HG02981 (cell line): ENCODE data around the gene FOLR3.
"Not testable (repeated sequence)": the region's sequence is repeated elsewhere in the genome, so short reads cannot be mapped to it uniquely, and the experiment has no call there.

ENCODE experiments used
- ATAC-seq: cut with Tn5 transposase; IDR thresholded peaks from one replicate; pipeline ENCODE4 v1.9.1; 2021; ENCODE audit warnings: mild to moderate bottlenecking, moderate library complexity; ENCODE audit not compliant: unreplicated experiment

FOLR3 gene

DNA sequence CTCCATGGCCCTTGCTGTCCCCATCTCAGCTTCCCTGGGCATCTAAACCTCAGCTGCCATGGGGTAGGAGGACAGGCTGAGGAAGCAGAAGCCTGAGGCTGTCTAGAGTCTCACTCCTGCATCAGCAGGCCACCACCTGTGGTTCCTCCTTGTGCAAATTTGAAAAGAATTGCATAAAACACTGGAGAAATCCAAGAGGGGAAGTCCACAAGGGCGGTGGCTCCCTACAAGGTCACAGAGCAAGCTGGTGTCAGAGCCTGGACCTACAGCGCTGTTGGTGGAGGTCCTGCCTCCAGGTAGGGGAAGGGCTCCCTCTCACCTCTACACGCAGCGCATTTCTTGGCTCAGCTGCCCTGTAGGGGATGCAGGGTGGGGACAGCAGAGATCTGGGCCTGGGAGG is at the start of gene FOLR3:
Gene FOLR3, plus strand, starts transcription at position 253 of the 400 bp plus-strand sequence. CDS start 228 bp downstream, outside the sequence.
- not testable (repeated sequence) for ATAC-seq

DNA sequence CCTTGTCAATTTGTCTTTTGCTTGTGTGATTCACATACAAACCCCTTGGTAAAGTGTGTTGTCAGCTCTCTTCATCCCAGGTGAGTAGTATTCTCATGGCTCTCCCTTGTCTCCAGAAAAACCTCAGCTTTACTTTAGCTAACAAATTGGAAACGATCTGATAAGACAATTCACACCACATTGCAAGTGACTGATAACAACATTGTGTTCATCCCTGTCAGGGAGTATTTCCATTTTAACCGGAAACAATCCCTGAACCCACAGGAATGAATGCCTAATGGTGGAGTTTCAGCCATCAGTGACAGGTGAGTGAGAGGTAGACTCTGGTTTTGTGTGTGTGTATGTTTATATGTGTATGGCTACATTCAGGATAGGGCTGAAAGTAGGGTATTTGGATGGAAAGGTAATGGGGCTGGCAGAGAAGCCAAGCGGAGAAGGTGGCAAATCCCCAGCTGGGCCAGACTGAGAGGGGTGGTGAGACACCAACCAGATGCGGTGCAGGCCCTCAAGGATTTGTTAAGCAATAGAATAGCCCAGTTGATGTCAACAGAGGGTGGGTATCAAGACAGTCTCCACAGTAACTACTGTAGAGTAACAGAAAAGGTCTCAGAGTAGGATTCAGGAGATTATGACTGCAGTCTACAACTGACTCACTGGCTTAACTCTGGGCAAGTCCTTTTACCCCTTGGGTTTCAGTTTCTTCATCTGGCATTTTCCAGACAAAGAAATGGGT is 47.3 kb upstream of the FOLR3 start:
- no peak for ATAC-seq

DNA sequence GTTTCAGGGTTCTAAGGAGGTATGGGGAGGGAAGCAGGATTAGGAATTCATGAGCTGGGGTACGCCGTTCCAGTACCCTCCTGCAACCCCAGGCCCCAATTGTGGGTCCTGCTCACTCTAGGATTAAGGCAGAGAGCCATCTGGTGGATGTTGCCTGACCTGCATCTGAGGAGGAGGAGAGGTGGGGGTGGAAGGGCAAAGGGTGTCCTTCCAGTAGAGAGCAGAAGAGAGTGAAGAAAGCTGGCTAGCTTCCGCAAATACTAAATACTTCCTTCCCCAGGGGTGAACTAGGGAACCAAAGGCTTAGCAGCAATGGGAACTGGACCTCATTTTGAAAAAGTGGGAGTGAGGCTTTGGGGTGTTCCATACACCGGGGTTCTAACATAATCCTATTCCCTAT is 44.2 kb upstream of the FOLR3 start:
- peak; percentile 63 for ATAC-seq

DNA sequence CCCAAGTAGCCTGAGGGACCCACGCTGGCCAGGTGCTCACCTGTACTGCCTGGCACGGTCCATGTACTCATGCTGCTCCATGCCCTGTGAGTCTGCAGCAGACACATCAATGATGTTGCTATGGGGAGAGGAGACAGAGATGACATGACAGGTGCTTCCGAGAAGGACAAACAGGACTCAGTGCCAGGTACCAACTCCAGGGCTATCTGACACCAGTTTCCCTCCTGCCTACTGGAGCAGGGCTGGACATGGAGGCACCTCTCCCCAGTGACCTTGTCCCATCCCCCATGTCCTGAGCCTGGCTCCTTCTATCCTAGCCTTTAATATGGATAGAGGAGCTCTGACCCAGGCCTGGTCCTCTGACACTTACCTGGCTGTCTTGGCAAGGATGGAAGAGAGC is 36.8 kb upstream of the FOLR3 start:
- no peak for ATAC-seq

DNA sequence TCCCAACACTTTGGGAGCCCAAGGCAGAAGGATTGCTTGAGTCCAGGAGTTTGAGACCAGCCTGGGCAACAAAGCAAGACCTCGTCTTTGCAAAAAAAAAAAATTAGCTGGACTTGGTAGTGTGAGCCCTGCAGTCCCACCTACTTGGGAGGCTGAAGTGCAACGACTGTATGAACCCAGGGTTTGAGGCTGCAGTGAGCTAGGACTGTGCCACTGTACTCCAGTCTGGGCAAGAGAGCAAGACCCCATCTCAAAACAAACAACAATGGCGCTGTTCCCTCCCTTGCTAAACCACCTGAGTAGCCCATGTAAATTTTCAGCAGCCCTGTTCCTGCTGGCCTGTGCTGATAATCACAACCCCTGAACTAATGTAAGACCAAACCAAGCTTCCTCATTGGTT is 35.5 kb upstream of the FOLR3 start:
- no peak for ATAC-seq

GRCh38 chr11:72100462-72100861 is 35.1 kb upstream of the FOLR3 start:
- ATAC-seq = no peak

GRCh38 chr11:72102162-72102561 is 33.4 kb upstream of the FOLR3 start:
- ATAC-seq = no peak

- no peak for ATAC-seq
Measured at GRCh38 chr11:72102631-72102945, 32.9 kb upstream of the FOLR3 start.

GRCh38 chr11:72102946-72103753 is 32.4 kb upstream of the FOLR3 start, which contains the start of gene LAMTOR1:
LAMTOR1 (minus strand) TSS chr11:72103297; CDS start chr11:72103224, 73 bp downstream.
- peak; percentile 91 for ATAC-seq

GRCh38 chr11:72103754-72104167 is 31.8 kb upstream of the FOLR3 start:
- ATAC-seq = no peak

- no peak for ATAC-seq
Measured at GRCh38 chr11:72105888-72106287, 29.6 kb upstream of the FOLR3 start, which contains the start of gene TOMT. TOMT (plus strand) TSS chr11:72105924; CDS start chr11:72105952, 28 bp downstream.

DNA sequence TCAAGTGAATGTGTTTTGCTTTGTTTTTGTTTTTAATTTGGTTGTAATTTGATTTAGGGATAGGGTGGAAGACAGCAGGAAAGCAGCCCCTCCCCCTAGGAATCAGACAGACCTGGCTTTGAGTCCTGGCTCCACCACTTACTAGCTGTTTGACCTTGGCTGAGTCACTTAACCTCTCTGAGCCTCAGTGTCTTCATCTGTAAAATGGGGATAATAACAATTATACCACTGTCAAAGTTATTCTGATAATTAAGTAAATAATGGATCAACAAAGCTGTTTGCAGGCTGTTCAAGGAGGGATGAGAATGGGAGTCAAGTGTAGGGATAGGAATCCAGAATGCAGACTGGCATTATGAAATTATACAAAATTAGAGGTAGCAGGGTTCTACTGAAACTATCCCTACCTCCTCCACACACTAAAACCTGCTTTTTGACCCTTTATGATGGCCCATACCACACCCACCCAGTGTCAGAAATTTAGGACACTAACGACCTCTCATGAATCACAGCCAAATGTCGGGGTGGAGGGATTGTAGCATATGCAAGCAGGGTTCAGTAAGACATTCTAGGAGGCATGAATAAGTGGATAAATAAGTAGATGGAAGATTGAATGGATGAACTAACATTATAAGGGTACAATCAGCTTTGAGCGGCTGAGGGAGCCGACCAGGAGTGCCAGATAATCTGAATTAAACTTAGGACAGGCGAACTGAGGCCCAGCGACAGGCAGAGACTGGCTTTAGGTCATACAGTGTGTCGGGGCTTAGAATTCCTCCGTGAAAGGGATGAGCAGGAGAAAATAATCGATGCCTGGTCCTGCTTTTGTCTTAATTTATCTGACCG is 24.0 kb upstream of the FOLR3 start:
- peak; percentile 4 for ATAC-seq

DNA sequence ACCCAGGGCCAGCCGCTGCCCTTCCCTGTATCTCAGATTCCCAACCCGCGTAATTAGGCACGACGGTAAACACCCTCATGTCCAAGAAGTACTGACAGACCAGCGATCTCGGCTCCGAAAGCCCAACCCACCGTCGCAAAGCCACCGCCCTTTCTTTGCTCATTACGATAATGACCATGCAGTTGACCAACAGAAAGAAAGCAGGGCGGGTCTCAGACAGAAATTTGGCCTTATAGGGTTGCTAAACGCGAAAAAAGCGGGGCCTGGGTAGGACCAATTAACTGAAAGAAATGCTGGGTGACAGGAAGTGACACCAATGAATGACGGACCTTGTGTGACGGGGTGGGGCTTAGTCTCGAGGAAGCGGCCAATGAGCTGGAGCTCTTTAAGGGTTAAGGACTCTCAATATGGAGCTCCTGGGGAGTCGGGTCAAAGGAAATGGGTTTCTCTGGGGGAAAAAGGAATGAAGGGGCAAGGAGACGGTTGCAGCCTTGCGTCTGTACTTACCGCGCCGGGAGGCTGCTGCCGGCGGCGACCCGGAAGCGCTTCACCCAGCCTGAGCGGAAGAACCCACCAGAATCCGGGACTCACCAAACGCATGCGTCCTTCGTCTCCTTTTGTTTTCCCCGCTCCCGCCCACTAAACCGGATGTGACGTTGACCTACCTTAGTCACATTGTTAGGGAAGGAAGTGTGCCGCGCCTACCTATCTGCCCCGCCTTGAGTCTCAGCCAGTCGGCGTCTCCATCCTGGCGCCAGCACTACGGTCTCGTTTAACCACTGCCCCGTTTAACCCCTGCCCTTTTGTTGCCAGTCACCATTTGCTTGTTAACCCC is 23.2 kb upstream of the FOLR3 start, which contains the start of gene ANAPC15:
Gene ANAPC15, minus strand, starts transcription at position 553 of the 835 bp plus-strand sequence. CDS start 1,419 bp downstream, outside the sequence.
- peak; percentile 84 for ATAC-seq

DNA sequence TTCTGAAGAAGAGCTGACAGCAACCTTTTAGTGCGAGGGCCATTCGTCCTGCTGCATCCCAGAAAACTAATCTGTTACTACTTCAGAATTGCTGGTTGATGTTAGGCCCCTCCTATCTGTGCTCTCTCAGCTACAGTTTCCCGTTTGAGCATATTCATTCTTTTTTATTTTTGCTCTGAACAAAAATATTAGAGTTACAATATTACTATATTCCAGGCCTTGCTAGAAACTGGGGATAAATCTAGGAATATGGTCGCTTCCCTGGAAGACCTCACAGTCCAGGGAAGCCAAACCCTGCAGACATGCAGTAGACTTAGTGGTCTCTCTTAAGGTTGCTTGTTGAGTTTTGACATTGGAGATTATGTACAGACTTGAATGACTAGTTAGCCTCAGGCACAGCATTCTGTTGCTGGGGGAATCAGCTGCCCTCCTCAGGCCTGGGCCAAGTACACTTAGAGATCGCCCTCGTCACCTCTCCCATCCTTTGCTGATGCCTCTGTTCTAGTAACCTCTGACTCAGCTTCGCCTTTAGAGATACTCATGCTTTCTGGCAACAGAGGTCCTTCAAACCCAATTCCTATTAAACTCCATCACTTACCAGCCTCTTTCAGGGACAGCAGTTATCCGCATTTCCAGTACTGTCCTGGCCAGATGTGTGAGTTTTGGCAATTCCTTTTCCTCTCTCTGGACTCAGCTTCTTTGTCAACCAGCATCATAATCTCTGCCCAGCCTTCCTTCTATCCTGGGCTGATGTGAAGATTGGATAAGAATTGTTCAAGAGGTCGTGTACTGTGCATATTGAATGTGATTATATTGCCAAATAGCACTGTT is 22.3 kb upstream of the FOLR3 start:
- ATAC-seq = no peak

DNA sequence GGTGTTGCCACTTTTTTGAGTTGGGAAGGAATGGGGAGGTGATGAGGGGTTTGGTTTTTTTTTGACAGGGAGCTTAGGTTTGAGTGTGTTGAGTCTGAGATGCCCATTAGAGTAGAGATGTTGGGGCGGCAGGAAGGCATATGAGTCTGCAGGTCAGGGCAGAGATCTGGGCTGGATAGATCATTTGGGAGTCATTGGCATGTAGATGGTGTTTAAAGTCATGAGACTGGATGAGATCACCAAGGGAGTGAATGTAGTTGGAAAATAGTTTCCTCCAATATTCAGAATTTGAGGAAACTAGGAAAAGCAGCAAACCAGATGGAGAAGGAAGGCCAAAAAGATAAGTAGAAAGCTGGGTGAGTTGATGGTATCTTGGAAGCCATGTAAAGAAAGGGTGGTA is 21.0 kb upstream of the FOLR3 start:
- no peak for ATAC-seq

DNA sequence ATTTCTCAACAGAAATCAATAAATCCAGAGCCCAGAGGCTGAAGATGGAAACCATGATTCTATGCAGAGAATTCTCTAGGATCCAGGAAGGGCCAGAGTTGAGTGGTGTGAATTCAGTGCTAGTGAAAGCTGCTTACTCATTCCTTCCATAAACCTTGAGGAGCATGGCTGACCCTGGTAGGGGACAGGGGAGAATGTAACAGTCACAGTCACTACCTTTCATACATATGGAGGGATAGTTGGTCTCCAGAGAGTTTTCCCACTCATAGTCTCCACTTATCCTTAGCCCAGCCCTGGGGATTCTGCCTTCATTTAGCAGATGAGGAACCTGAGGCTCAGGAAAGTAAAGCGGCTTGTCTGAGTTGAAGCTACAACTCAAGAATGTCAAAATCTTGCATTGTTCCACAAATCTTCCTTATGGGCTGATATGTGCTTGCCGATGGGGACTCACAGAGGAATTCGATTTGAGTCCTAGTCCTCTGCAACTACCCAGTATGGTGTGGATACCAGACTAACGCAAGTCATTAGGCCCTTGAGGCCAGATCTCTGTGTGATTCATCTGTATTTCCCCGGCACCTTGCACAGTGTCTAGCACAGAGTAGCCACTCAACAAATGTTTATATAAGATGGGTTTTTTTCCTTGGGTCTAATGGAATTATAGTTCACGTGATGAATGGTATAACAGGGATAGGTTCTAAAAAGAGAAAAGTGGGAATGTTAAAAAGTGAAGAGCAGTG is 19.3 kb upstream of the FOLR3 start:
- no peak for ATAC-seq

DNA sequence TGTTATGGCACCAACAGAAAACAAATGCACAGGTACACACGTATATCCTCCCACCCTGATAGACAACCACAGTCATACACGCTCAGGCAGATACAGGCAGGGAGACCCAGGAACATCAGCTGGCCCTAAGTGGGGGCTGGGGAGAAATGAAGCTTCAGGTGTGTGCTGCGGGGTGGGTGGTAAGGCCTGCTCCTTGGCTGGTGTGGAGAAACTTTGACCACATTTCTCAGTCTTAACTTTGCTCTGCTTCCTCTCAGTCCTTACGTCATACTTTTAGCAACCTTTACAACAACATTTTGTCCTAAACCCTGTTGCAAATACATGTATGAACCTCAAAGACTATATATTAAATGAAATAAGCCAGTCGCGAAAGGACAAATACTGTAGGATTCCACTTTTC is 16.3 kb upstream of the FOLR3 start:
- ATAC-seq = no peak

GRCh38 chr11:72120930-72121329 is 14.6 kb upstream of the FOLR3 start:
- no peak for ATAC-seq

GRCh38 chr11:72122607-72123006 is 12.9 kb upstream of the FOLR3 start:
- no peak for ATAC-seq
